Brain pericyte (primary cell): ENCODE data around the gene NCAPH2.

Source experiments
- DNase-seq: peaks from one replicate; pipeline ENCODE4 v3.0.0-alpha.2; 2012; ENCODE audit warnings: low read depth, low spot score

Gene NCAPH2

DNA sequence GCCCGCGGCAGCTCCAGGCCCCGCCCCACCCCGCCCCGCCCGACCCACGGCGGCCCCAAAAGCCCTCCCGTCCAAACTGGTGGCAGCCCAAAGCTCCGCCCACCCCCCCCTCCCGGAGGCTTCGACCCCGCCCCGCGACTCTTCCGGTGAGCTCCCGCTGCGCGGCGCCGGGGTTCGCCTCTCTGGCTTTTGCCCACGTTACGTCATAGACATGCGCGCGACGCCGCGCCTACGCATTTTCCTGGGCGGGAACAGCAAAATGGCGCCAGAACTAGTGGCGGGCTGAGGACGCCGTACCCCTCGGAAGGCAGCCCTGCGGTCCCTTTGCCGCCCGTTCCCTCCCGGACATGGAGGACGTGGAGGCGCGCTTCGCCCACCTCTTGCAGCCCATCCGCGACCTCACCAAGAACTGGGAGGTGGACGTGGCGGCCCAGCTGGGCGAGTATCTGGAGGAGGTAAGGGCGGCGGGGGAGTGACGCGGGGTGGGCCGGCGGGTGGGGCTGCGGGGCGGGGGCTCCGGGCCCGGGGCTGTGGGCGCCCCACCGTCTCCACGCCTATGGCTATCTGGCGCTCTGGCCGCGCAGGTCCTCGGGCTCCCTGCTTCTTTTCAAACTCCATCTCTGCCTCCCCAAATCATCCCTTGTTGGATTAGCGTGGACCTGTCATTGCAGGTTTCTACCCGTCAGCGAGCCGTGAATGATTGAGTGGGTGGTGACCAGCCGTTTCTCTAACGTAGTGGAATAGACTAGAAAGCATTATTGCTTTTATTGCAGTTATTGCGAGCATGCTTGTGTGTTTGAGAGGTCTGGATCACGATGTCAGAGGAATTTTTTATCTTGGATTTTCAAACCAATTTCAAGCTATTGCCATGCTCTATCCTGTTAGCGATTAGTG is at the start of gene NCAPH2:
Gene NCAPH2, plus strand, starts transcription at position 234 of the 894 bp plus-strand sequence. Its CDS starts 114 bp downstream, at position 348.
- DNase-seq: peak; percentile 85

DNA sequence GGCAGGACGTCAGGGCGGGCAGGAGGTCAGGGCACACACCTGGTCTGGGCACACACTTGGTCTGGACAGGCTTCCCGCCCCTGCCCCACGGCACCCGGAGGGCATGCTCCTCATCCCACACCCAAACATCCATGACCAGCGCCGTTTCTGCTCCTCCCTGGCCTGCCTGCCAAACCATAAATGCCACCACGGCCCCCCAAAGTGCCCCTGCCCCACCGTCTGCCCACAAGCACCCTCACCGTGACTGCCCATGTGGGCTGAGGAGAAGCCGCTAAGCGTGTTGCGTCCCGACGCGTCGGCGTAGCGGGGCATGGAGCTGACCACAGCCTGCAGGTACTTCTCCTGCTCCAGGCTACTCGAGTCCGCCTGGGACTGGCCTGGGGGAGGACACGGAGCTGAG is 49.0 kb upstream of the NCAPH2 start:
- no peak for DNase-seq

DNA sequence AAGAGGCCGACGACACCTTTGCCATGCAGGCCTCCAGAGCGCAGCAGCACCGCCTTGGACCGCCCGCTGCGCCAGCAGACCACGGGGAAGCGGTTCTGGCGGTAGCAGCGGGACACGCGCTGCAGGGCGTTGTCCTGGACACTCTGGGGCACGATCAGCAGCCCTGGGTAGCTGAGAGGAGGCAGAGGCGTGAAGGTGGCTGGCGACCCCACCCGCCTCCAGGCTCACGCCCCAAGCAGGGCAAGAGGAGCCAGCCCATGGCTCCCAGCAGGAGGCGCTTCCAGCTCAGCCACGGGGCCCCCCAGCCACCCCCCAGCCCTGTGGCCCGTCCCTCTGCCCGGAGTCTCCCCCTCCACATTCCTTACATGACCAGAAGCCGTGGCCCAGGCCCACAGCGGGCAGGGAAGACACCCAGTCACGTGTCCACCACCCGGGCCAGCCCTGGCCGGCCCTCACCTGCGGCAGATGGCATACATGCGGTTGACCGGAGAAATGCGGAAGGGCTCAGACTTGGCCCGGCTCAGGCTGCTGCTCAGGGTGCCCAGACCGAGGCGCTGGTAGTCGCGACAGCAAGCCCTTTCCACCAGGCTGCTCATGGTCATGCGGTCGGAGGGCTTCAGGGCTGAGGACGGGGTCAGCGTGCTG is 48.4 kb upstream of the NCAPH2 start:
- no peak for DNase-seq

DNA sequence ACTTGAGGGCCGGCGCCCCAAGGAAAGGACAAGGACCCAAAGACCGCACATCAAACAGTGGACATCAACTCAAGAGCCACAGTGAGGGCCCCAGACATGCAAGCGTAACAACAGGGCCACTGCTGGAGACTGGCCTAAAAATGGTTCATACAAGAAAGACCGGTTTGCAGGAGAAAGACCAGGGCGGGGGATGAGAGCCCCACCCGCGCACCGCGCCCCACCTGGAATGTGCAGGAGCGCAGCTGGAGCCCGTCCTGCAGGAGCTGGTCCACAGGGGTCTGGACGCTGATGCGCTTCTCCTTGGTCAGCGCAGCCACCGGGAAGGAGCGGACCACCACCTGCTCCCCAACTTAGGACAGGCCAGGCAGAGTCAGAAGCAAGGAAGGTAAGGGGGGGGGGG is 47.1 kb upstream of the NCAPH2 start:
- no peak for DNase-seq

DNA sequence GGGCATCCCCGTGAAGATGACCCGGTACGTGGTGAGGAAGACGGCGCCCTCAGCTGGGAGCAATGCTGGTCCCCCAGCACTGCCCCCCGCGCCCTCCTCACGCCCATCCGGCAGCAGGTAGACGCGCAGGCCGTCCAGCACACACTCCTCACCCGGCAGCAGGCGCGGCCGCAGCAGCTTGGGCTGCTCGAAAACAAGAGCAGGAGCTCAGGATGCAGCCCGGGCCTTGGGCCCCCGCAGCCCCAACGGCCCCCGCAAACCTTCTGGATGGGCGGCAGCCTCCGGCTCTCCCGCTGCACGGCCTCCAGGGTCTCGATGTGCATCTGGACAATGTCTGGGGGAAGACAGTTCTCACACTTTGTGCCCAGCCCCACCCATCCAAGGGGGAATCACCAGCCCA is 46.5 kb upstream of the NCAPH2 start:
- no peak for DNase-seq

DNA sequence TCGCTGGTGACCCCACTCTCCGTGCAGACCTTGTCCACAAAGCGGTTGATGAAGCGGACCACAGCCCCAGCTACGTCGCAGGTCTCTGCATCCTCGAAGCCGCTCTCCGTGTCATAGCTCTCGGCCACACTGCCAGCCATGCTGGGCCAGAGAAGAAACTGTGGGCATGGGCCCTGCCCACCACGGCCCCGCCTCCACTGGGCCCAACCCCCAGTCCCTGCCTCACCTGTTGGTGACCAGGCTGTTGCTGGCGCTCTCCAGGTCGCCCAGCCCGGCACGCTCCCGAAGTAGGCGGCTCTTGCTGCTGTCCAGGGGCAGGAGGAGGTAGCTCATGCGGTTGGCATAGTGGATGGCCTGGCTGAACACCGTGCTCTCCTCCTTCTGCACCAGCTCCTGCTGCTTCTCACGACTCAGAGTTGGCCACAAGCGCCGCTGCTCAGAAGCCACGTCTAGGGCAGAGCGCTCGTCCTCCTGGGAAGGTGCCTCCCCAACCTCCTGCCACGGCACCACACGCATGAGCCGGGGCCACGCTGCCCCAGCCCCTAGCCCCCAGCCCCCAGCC is 46.0 kb upstream of the NCAPH2 start:
- no peak for DNase-seq

DNA sequence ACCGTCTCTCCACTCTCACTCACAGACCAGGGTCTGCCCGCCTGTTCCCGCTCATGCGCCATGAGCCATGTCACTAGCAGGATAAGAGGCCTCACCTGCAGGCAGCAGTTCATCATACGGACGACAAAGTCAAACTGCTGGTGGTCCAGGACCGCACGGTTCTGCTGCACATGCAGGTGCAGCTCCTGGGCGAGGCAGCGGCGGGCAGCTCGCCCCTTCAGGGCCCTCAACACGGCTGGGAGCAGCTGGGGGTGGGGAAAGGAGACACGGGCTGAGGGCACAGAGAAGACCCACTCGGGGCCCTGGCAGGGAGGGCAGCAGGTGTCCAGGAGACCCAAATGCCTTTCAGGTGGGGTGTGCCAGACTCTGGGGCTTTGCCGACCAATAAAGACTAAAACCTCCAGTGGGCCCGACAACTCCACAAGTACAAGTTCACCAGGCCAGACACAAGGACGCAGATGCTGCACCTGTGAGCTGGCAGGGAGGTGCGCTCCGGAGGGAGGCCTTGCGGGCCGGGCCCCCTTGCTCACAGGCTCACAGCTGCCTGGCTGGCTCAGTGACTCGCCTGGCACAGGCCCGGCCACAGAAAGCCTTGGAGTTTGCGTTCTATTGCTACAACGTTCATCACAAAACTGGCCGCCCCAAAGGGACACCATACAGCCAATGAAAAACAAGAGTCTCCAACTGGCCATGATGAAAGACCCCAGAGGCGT is 44.7 kb upstream of the NCAPH2 start:
- DNase-seq: no peak

DNA sequence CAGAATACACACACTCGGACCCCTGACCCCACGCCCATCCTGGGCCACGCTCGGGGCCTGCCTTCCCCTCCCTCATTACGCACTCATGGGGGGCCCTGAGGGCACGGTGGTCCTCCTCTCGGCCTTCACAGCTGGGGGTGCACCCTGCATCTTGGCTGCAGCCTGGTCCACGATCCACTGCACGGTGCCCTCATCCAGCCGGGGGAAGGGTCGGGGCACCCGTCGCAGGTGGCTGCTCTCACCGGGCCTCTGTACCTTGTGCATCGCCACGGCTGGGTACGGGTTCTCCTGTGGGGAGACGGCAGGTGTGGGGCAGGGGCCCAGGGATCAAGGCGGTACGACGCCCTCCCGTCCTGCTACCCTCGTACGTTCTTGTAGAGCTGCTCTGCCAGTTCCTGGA is 43.6 kb upstream of the NCAPH2 start:
- DNase-seq: no peak

DNA sequence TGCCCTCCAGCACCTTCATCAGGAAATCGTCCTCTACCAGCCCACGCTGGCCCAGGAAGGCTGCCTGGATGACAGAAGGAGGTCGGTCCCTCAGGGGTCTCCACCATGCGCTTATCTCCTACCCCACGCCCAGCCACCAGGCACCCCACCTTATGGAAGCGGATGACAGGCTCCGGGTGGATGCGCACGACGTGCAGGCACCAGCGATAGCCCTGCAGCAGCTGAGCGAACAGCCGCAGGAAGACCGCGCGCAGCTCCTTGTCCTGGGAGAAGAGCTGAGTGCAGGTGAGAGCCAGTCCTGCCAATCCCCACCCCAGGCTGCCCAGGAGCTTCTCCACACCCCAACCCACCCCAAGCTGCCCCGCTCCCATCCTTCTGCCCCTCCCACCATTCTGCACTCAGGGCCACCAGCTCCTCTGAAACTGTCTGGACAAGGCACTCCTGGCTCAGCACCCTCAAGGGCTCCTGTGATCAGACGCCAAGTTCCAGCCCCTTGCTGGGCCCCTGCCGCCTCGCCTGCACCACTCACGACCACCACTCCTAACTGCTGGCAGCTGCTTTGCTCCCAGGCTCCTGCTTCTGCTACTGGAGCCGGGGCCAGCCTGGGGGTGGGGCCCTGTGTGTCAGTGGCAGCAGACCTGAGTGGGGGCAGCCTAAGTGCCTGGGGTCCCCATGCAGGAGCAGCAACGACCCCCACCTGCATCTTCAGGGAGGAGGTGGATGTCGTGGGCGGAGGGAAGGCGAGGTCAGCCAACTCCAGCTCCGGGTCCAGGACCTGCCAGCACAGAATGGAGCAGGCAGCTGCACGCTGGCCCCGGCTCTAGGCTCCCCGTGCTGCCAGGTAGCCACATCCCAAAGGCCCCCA is 42.7 kb upstream of the NCAPH2 start:
- DNase-seq: no peak

DNA sequence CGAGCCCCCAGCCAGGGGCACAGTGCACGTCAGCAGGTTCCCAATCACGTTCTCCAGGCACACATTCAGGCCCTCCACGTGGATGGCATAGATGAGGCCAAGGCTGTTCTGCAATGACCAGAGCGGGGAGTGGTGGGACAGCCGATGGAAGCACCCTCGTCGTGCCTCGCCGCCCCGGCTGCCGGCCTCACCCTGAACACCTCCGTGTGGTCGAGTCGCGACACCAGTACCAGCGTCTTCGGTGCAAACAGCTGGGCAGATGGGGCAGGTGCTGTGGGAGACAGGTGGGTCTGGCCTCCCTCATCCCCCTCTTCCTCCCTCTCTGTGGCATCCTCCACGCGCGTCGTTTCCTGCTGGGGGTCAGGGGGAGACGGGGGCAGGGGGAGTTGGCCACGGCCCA is 40.7 kb upstream of the NCAPH2 start:
- no peak for DNase-seq

DNA sequence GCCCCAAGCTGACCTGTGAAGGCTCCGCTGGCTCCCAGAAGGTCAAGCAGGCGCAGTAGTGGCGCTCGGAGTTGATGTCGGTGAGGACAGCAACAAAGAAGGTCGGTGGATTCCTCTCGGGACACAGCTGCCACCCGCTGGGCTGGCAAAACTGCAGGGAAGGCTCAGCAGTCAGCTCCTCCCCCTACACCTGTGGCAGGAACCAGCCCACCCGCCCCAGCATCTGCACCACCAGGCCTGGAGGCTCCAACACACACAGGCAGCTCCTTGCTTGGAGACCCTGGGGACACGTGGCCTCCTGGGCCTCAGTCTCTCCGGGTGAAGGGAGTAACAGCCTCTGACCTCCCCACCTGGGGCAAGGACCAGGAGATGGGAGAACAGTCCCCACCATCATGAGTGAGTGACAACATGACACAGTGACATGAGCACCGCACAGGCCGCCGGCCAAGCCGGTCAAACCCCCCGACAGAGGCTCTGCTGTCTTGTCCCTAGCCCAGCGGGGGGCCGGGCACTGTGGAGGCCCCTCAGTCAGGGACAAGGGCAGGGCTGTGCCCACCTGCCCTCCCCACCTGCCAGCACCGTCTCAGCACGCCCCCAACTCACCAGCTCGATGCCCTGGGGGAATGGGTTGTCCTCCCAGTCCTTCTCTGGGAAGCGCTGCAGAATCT is 40.1 kb upstream of the NCAPH2 start:
- no peak for DNase-seq

DNA sequence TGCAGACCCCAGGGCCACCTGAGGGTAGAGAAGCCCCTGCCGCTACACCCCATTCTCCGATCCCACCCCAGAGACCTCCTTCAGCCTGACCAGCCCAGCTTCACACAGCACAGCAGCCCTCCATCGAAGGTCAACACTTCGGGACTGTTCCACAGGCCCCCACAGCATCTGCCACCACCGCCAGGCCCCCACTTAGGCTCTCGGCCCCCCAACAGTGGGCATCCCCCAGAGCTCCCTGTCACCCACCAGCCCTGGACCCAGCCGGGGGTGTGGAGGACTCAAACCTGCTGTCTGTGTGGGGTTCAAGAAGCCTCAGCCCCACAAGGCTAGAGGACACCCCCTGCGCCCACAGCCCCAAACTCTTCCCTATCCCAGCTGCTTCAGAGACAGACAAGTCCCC is 39.4 kb upstream of the NCAPH2 start:
- DNase-seq: no peak

DNA sequence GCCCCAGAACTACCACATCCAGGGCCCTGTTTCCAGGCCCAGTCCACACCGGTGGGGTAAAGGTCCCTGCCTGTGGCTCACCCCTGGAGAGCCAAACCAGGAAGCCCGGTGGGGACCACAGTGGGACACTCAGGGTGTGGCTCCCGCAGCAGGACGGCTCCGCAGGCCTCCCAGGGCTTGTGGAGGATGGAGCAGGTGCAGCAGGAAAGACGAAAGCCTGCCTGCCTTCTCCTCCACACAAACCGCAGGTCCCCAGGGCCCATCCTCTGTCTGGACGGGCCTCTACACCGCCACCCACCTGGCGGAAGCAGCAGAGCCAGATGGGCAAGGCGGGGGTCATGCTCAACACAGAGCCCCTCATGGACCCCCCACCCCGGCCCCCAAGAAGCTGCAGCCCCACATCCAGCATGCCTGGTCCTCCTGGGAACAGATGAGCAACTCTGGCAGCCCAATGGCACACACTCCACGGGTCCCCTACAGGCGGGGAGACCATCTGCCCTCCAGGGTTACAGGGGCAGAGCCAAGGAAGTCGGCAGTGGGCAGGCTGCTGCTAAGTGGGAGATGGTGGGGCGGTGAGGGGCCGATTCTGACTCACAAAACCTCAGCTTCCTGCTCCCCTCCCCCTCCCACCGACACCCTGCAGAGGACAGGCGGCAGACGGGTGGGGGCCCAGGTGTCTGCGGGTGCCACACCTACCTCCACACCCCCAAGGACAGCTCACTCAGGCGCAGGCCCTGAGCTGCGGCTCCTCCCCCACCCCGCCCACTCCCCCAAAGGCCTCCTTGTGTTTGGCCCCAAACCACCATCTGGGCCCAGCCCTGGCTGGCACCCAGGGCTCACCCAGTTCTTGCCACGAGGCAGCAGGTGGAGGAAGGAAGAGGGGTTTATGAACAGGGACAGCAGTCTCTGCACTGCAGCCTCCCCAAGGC is 38.4 kb upstream of the NCAPH2 start:
- DNase-seq: no peak

DNA sequence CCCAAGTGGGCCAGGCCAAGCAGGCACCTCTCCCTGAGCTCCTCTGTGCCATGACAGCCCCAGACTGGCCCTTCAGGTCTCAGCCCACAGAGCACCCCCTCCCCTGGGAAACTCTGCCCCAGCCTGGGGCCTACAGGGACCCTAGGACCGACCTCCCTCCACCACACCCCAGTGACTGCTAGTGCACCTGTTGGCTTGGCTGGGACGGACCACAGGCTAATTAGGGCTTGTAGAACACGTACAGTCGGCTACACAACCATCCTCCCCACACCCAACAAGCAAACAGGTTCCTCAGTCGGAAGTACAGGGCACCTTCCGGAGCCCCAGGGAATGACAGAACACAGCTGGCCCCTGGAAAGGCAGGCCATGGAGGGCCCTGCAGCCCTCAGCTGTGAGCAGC is 37.5 kb upstream of the NCAPH2 start:
- no peak for DNase-seq

DNA sequence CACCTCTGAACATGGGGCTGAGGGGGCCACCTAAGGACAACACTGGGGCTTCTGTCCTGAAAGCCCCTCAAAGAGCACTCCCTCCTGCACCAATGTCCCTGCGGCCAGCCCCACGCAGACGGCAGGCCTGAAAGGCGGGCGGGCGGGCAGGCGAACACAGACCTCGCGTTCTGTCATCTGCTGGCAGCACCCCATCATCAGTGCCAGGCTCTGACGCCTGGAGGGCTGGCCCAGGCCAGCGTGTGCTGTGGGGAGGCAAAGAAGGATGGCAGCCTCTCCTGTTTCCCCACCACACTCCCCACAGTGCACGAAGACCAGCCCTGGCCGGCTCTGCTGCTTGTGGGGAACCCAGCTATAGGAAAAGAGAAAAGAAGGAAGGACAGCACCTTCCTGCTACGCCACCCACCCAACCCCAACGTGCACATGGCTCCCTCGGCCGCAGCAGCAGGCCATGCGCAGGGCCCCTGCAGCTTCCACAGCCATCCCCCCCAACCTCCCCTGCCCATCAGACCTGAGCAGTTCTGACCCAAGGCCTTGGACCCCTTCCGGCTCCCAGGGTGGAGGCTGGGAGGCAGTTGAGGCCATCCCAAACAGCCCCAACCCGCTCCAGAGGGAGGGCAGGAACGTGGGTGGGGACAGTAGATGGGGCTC is 36.7 kb upstream of the NCAPH2 start:
- DNase-seq: no peak

DNA sequence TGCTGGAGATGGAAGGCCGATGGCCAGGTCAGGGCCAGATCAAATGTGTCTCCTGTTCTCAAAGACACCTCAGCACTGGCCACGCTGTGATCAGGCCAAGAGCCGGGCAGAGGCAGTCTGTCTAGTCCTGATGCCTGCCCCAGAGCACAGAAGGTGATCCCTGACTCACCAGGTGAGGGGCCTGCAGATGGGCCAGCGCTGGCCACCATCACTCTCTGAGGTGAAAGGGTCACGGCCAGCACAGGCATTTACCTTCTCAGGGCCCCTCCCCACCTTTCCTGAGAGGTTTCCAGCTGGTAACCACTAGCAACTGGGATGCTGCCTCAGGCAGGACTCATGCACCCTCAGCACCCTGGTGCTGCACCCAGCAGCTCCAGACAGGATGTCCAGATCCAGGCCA is 36.1 kb upstream of the NCAPH2 start:
- DNase-seq: no peak

DNA sequence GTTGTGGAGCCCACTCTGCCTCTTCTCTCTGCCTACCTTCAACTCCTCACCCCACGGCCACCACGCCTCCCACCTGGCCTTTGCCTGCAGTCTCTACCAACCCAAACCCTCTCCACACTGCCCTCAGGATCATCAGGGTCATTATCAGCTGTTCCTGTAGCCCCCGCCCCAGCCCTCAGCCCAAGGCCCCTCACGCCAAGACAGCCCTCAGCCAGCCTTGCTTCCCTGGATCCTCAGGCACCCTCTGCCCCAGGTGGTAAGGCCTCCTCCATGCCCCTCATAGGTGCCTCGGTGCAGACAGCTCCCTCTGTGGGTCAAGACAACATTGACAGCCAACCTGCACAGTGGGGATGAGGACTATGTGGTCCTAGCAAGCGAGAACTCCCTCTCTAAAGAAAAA is 34.9 kb upstream of the NCAPH2 start:
- no peak for DNase-seq

DNA sequence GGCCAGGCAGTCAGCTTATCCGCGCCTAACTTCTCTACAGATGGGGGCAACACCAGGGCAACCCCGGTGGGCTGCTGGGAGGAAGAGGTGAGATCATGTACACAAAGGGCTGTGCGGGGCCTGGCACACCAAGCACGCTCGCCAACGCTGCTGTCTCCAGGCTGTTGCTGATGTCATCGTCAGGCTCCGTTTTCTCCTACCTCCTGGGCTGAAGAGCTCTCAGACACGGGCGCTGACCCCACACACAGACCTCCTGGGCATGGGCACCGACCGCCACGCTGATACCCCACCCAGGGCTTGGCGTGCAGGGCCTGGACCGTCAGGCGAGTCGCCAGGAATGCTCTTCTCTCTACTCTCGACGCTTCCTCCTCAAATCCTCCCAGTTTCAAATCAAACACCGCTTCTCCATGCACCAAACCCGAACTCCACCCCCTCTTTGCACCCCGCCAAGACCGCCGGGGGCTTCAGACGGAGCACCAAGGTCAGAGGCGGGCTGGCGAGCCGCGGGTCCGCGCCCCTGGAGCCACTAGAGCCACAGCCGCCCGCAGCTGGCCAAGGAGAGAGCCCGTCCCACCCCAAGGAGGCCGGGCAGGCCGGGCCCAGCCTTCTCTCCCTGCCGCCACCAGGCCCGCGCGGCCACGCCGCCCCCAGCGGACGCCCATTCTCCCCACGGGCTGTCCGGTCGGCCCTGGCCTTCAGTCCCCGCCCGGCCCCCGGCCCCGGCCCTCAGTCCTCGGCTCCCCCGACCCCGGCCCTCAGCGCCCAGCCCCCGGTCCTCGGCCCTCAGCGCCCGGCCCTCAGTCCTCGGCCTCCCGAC is 34.0 kb upstream of the NCAPH2 start:
- no peak for DNase-seq
